HUDEP-2 (cell line): ENCODE data around the gene TRIM8.
A peak's percentile ranks its signal among the peaks of the same experiment; 100 is the strongest.
"Not testable (repeated sequence)": the region's sequence is repeated elsewhere in the genome, so short reads cannot be mapped to it uniquely, and the experiment has no call there.

Experiments used
- DNase-seq, 76 experiments: peaks; one replicate each; lab custom pipeline; 2025; ENCODE audit not compliant: unreplicated experiment in 76 of 76; lab: John Stamatoyannopoulos, UW

Gene TRIM8

GRCh38 chr10:102667411-102667810 is 23.1 kb downstream of the TRIM8 start:
- DNase-seq, result not testable (repeated sequence)

- no peak for DNase-seq
Measured at GRCh38 chr10:102668326-102669107, 24.2 kb downstream of the TRIM8 start.

GRCh38 chr10:102669206-102670064 is 25.2 kb downstream of the TRIM8 start:
- peak in 71 of 76 experiments; percentile 20 to 82 (median 60) for DNase-seq

- DNase-seq, result no peak
Measured at GRCh38 chr10:102670065-102670670, 25.9 kb downstream of the TRIM8 start.

GRCh38 chr10:102670871-102671434 is 26.7 kb downstream of the TRIM8 start:
- peak in 53 of 76 experiments; percentile 8 to 64 (median 34) for DNase-seq

GRCh38 chr10:102673236-102673818 is 29.0 kb downstream of the TRIM8 start:
- DNase-seq, result no peak

- peak in 74 of 76 experiments; percentile 42 to 94 (median 80) for DNase-seq
Measured at GRCh38 chr10:102673819-102674511, 29.7 kb downstream of the TRIM8 start.

GRCh38 chr10:102674566-102674965 is 30.3 kb downstream of the TRIM8 start:
- peak in 40 of 76 experiments; percentile 4 to 65 (median 36) for DNase-seq

GRCh38 chr10:102675011-102675665 is 30.9 kb downstream of the TRIM8 start:
- DNase-seq, result no peak

GRCh38 chr10:102675666-102676533 is 31.6 kb downstream of the TRIM8 start:
- DNase-seq, result no peak

GRCh38 chr10:102676534-102677315 is 32.4 kb downstream of the TRIM8 start:
- DNase-seq, result no peak

- no peak for DNase-seq
Measured at GRCh38 chr10:102677331-102678067, 33.2 kb downstream of the TRIM8 start.

GRCh38 chr10:102678068-102678400 is 33.8 kb downstream of the TRIM8 start:
- no peak for DNase-seq

GRCh38 chr10:102678842-102679289 is 34.6 kb downstream of the TRIM8 start:
- DNase-seq, result peak in 55 of 76 experiments; percentile 10 to 75 (median 40)

GRCh38 chr10:102679596-102679995 is 35.3 kb downstream of the TRIM8 start:
- DNase-seq, result no peak

GRCh38 chr10:102681696-102682095 is 37.4 kb downstream of the TRIM8 start:
- DNase-seq, result no peak

GRCh38 chr10:102682416-102682815 is 38.1 kb downstream of the TRIM8 start:
- no peak for DNase-seq
